ENCODE results near the gene FAAP20.

Gene FAAP20

DNA sequence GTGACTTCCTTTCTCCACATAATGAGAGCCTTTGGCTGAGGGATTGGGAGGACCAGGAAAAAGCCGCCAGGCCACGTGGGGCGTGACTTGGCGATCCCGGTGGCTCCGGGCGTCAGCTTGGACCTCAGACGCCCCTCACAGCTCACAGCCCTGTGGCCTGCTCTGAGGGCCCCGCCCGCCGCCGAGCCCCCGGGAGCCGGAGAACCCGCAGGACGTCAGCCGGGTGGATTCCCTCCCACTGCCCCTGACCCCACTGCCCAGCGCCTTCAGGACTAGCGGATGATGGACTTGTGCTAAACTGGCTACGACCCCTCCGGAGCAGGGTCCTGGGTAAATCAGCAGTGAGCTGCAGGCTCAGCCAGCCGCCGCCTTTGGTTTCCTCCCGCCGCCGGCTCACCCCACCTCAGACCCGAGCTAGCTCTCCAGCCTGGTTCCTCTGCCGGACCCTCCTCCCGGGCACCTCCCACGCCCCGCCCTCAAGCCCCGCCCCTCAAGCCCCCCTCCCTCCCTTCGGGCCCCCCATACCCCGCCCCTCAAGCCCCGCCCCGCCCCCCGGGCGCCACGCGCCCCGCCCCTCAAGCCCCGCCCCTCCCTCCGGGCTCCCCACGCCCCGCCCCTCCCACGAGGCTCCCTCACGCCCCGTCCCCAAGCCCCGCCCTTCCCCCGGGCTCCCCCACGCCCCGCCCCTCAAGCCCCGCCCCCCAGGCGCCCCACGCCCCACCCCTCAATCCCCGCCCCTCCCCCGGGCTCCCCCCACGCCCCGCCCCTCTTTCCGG lies 10.0 kb upstream of the FAAP20 start:
- H3K4me1 ChIP-seq (ENCODE audit: control insufficient read depth, insufficient read depth, low read length): peaks cover 2% of the 10 kb centered on the region
- peak overlapping the region; percentile 47 for H3K9ac ChIP-seq (ENCODE audit: low read depth, low read length)
- no peaks in the 10 kb centered on the region for H3K36me3 ChIP-seq (ENCODE audit: control insufficient read depth, insufficient read depth, low read length)
- no peaks in the 10 kb centered on the region for H3K27me3 ChIP-seq (ENCODE audit: control insufficient read depth, insufficient read depth, low read length)
- H3K9me3 ChIP-seq (ENCODE audit: control insufficient read depth, insufficient read depth, low read length): no peaks in the 10 kb centered on the region
- peak overlapping the region; percentile 75 for H3K4me3 ChIP-seq (ENCODE audit: low read depth, low read length)

DNA sequence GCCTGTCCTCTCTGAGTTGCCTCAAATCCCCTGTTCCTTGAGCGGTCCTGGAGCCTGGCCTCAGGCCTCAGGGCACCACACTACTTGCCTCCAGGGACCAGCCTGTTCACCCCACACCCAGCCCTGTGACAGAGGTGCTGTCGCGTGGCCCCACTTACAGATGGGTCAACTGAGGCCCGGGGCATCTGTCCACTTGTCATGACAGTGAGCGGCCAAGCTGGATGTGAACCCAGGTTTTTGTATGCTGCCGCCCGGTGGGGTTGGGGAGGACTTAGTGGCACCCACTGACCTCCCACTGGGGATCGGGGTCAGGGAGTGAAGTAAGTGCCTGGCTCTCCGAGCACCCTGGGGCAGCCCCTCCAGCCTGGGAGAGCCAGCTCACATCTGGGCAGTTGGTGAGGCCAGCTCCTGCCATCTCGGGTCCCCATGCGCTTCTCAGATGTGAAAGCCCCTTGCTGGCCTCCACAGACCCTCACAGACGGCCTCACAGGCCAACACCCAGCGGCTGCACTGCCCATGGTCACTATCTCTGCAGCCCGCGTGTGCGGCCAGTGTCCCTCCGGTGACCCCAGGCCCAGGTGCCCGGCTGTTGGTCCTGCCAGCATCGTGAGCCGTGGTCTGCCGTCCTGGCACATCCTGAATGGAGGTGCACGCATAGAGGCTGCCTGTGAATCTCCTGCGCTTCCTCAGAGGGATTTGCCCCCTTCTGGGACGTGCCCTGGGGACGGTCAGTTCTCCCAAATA lies 9.3 kb upstream of the FAAP20 start:
- Histone ChIP-seq H3K9me3 (ENCODE audit: control insufficient read depth, insufficient read depth, low read length) (no peaks in the 10 kb centered on the region), H3K4me3 (ENCODE audit: low read depth, low read length) (peak overlapping the region; percentile 75), H3K36me3 (ENCODE audit: control insufficient read depth, insufficient read depth, low read length) (no peaks in the 10 kb centered on the region), H3K9ac (ENCODE audit: low read depth, low read length) (peak overlapping the region; percentile 47), H3K27me3 (ENCODE audit: control insufficient read depth, insufficient read depth, low read length) (no peaks in the 10 kb centered on the region), H3K4me1 (ENCODE audit: control insufficient read depth, insufficient read depth, low read length) (peaks cover 2% of the 10 kb centered on the region)

DNA sequence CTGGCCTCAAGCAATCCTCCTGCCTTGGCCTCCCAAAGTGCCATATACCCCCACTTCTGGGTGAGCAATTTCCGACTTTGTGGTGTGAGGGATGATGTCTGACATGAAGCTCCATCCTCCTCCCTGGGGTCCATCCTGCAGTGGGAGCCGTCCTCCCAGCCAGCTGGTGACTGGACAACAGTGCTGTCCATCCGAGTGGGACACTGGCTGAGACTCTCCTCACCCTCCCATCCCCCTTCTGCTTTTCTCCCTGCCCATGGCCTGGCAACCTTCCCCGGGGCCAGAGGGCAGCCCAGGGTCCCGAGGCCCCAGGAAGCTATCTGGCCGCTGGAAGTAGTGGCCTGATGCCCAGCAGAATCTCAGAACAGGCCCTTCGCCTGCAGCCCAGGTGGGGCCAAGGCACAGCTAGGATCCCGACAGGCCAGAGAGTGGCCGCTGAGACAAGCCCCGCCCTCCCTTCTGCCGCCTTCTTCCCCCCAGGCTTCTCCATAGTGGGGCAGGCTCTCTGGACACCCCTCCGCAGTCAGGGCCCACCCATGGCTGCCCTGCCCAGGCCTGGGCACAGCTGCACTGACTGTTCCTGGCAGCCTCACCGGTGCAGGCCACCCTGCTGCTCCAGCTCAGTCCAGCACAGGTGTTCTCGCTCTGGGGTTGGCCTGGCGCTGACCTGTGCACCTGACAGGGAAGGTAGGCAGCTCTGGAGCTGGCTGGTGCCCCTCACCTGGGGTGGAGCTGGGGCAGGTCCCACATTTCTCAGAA lies 8.4 kb upstream of the FAAP20 start:
- H3K9ac ChIP-seq (ENCODE audit: low read depth, low read length): no peak overlapping the region
- no peaks in the 10 kb centered on the region for H3K9me3 ChIP-seq (ENCODE audit: control insufficient read depth, insufficient read depth, low read length)
- peaks cover 2% of the 10 kb centered on the region for H3K4me1 ChIP-seq (ENCODE audit: control insufficient read depth, insufficient read depth, low read length)
- H3K27me3 ChIP-seq (ENCODE audit: control insufficient read depth, insufficient read depth, low read length): no peaks in the 10 kb centered on the region
- H3K4me3 ChIP-seq (ENCODE audit: low read depth, low read length): no peak overlapping the region
- H3K36me3 ChIP-seq (ENCODE audit: control insufficient read depth, insufficient read depth, low read length): no peaks in the 10 kb centered on the region

- no peaks in the 10 kb centered on the region for H3K27me3 ChIP-seq (ENCODE audit: control insufficient read depth, insufficient read depth, low read length)
- H3K4me1 ChIP-seq (ENCODE audit: control insufficient read depth, insufficient read depth, low read length): peaks cover 2% of the 10 kb centered on the region
- H3K4me3 ChIP-seq (ENCODE audit: low read depth, low read length): no peak overlapping the region
- H3K9me3 ChIP-seq (ENCODE audit: control insufficient read depth, insufficient read depth, low read length): no peaks in the 10 kb centered on the region
- H3K9ac ChIP-seq (ENCODE audit: low read depth, low read length): no peak overlapping the region
- H3K36me3 ChIP-seq (ENCODE audit: control insufficient read depth, insufficient read depth, low read length): no peaks in the 10 kb centered on the region
Observed at GRCh38 chr1:2202008-2202575, 7.5 kb upstream of the FAAP20 start.

GRCh38 chr1:2201062-2201461 lies 6.5 kb upstream of the FAAP20 start:
- no peaks in the 10 kb centered on the region for H3K36me3 ChIP-seq (ENCODE audit: control insufficient read depth, insufficient read depth, low read length)
- no peaks in the 10 kb centered on the region for H3K9me3 ChIP-seq (ENCODE audit: control insufficient read depth, insufficient read depth, low read length)
- no peak overlapping the region for H3K4me3 ChIP-seq (ENCODE audit: low read depth, low read length)
- no peak overlapping the region for H3K9ac ChIP-seq (ENCODE audit: low read depth, low read length)
- H3K4me1 ChIP-seq (ENCODE audit: control insufficient read depth, insufficient read depth, low read length): peaks cover 2% of the 10 kb centered on the region
- no peaks in the 10 kb centered on the region for H3K27me3 ChIP-seq (ENCODE audit: control insufficient read depth, insufficient read depth, low read length)

DNA sequence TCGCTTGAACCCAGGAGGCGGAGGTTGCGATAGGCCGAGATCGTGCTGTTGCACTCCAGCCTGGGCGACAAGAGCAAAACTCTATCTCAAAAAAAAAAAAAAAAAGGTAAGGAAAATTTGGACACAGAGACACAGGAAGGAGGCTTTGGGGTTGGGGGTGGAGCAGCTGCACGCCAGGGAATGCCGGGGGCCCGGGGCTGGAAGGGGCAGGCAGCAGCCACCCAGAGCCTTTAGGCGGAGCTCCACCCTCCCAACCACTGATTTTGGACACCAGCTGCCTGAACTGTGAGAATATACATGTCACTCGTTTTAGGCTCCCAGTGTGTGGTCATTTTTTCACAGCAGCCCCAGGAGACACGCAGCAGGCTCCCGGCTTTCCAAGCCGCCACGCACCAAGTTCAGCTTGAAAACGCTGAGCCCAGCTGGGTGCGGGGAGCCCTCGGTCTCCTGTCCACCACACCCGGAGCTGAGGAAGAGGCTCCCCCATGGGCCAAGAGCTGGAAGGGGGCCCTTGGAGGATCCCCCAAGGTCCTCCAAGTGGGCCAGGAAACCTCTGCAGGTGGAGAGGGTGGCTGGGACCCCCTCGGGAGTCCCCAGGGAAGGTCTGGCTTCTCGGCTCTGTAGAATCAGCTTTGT lies 5.9 kb upstream of the FAAP20 start:
- H3K27me3 ChIP-seq (ENCODE audit: control insufficient read depth, insufficient read depth, low read length): no peaks in the 10 kb centered on the region
- H3K36me3 ChIP-seq (ENCODE audit: control insufficient read depth, insufficient read depth, low read length): no peaks in the 10 kb centered on the region
- H3K9ac ChIP-seq (ENCODE audit: low read depth, low read length): no peak overlapping the region
- H3K4me1 ChIP-seq (ENCODE audit: control insufficient read depth, insufficient read depth, low read length): peaks cover 2% of the 10 kb centered on the region
- no peak overlapping the region for H3K4me3 ChIP-seq (ENCODE audit: low read depth, low read length)
- H3K9me3 ChIP-seq (ENCODE audit: control insufficient read depth, insufficient read depth, low read length): no peaks in the 10 kb centered on the region

GRCh38 chr1:2199042-2199810 lies 4.7 kb upstream of the FAAP20 start:
- no peaks in the 10 kb centered on the region for H3K27me3 ChIP-seq (ENCODE audit: control insufficient read depth, insufficient read depth, low read length)

DNA sequence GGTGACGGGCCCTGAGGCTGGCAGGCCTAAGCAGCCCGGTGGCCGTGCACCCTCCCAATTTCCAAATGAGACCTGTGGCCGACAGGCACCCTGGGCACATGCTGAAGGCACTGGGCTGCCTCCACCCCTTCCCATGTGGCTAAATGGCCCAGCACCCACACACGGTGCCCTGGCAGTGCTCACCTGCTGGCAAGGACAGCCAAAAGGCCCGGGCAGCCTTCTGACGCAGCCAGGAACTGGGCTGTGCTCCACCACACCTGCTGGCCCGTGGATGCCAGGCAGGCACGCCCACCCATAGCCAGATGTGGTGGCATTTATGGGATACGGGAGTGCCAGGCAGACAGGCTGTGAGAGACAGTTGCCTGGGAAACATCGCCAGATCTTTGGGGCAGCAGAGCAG lies 4.0 kb upstream of the FAAP20 start:
- no peaks in the 10 kb centered on the region for H3K4me1 ChIP-seq (ENCODE audit: control insufficient read depth, insufficient read depth, low read length)
- no peaks in the 10 kb centered on the region for H3K27me3 ChIP-seq (ENCODE audit: control insufficient read depth, insufficient read depth, low read length)
- H3K9me3 ChIP-seq (ENCODE audit: control insufficient read depth, insufficient read depth, low read length): no peaks in the 10 kb centered on the region
- peak overlapping the region; percentile 8 for H3K9ac ChIP-seq (ENCODE audit: low read depth, low read length)
- H3K36me3 ChIP-seq (ENCODE audit: control insufficient read depth, insufficient read depth, low read length): peaks cover 2% of the 10 kb centered on the region
- no peak overlapping the region for H3K4me3 ChIP-seq (ENCODE audit: low read depth, low read length)

More at GRCh38 chr1:2199042-2199810, 4.7 kb upstream of the FAAP20 start:
- Histone ChIP-seq H3K4me3 (ENCODE audit: low read depth, low read length) (peak overlapping the region; percentile 51), H3K9me3 (ENCODE audit: control insufficient read depth, insufficient read depth, low read length) (no peaks in the 10 kb centered on the region), H3K36me3 (ENCODE audit: control insufficient read depth, insufficient read depth, low read length) (no peaks in the 10 kb centered on the region), H3K9ac (ENCODE audit: low read depth, low read length) (no peak overlapping the region), H3K4me1 (ENCODE audit: control insufficient read depth, insufficient read depth, low read length) (peaks cover 2% of the 10 kb centered on the region)

DNA sequence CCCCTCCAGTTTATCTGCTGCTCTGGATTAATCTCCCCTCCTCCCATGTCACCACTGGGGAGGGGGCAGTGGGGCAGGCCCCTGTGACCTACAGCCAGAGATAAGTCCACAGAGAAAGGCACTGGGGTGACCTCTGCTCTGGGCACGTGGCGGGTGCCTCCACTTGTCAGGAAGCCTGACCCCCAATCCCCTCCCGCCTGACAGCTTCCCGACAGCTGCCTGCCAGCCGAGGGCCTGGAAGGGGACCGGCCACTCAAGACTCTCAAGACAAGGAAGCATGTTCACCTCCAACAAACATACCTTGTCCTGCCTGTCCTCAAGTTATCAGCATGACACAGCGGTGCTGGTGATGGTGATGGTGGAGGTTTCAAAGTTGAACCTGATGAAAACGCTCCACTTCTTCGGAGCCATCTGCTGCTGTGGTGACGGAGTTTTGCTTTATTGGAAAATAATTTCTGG lies 3.2 kb upstream of the FAAP20 start:
- Histone ChIP-seq H3K4me3 (ENCODE audit: low read depth, low read length) (no peak overlapping the region), H3K4me1 (ENCODE audit: control insufficient read depth, insufficient read depth, low read length) (no peaks in the 10 kb centered on the region), H3K27me3 (ENCODE audit: control insufficient read depth, insufficient read depth, low read length) (no peaks in the 10 kb centered on the region), H3K9ac (ENCODE audit: low read depth, low read length) (no peak overlapping the region), H3K36me3 (ENCODE audit: control insufficient read depth, insufficient read depth, low read length) (peaks cover 5% of the 10 kb centered on the region), H3K9me3 (ENCODE audit: control insufficient read depth, insufficient read depth, low read length) (no peaks in the 10 kb centered on the region)

DNA sequence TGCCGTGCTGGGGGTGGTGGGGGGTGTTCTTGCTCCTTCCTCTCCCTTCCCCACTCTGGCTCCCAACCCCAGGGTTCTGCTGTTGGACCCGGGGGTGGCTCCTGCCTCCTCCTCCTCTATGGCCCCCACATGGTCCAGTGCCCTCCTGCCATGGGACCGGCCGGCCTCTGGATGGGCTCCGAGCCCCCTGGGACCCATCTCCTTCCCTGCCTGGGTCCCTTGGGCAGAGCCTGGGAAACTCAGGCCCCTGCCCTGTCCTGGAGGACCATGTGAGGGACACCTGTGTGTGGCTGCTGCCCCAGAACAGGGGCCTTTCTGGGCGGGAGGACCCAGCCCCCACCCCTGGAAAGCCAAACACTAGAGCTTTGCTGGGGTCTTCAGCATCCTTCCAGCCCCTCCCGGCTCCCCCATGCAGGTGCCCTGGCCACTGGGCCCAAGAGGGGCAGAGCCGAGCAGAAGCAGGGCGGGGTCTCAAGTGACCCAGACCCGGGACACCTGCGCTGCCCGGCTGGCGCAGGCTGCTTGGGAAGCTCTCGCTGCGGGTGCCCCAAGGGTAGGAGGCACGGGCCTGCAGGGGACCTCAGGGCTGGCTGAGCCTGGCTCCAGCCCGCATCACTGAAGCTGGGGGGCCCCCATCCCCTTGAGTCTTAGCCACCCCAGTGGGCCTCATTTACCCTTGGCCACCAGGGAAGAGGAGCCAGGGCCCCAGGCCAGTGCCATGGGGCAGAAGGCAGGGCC lies 2.5 kb upstream of the FAAP20 start:
- no peak overlapping the region for H3K9ac ChIP-seq (ENCODE audit: low read depth, low read length)
- H3K36me3 ChIP-seq (ENCODE audit: control insufficient read depth, insufficient read depth, low read length): peaks cover 10% of the 10 kb centered on the region
- H3K27me3 ChIP-seq (ENCODE audit: control insufficient read depth, insufficient read depth, low read length): no peaks in the 10 kb centered on the region
- H3K4me1 ChIP-seq (ENCODE audit: control insufficient read depth, insufficient read depth, low read length): no peaks in the 10 kb centered on the region
- no peak overlapping the region for H3K4me3 ChIP-seq (ENCODE audit: low read depth, low read length)
- no peaks in the 10 kb centered on the region for H3K9me3 ChIP-seq (ENCODE audit: control insufficient read depth, insufficient read depth, low read length)
